ENCODE measurements around the gene USP31. TPM values are rescaled to one million over a fixed set of nuclear protein-coding genes. Genes with fewer than 3 reads are reported as not detected.

Gene USP31
- total RNA-seq, 4 donors from 2014 or later = 6.0 to 8.3 (median 7.1) TPM

DNA sequence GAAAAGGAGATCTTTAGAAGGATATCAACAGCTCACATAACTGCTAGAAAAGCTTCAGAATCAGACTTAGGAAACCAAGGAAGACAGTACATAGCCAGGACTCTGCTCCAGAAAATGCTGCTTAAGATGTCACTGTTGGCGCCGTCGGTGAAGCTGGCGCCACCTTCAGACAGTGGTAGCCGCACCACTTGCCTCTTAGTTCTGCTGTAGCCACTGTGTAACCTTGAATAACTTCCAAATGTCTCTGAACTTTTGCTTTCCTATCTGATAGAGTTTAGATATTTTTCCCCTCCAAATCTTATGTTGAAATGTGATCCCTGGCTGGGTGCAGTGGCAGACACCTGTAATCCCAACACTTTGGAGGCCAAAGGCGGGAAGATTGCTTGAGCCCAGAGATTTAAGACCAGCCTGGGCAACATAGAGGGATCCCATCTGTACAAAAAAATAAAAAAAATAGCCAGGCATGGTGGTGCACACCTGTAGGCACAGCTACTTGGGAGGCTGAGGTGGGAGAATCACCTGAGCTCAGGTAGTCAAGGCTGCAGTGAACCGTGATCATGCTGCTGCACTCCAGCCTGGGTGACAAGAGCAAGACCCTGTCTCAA, 6.3 kb upstream of the USP31 start:
- intact Hi-C loops (cut with DNase I; ENCODE audit: low total_unique reads) = no loop called here

DNA sequence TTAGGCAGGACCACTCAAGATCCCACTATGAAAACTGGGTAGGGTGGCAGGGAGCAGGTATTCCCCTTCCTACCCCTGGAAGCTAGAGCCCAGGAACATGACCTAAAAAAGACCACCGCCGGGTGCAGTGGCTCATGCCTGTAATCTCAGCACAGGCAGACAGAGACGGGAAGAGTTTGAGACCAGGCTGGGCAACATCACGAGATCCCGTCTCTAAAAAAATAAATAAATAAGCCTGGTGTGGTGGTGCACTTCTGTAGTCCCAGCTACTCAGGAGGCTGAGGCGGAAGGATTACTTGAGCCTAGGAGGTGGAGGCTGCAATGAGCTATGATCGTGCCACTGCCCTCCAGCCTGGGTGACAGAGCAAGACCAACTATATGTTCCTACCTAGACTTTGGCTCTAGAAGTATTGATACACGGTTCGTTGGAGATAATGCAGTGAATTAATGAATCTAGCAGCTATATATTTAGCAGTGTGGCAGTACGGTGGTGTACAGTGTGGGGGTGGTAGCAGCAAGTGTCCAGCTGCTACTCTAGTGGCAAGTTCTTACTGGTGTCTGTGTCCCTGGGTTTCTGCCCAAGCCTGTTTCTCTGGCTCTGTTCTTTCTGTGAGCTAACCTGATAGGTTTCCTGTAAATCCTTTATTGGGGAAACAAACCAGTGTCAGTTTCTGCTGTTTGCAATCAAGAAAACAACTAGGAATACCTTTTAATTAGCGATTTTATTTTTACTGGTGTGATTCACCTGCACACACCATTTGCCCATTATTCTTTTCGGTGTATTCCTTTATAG, 3.3 kb upstream of the USP31 start:
- Histone ChIP-seq H3K9me3 (no peaks in the 10 kb centered on the region), H3K27me3 (peaks cover 20% of the 10 kb centered on the region), H3K36me3 (no peaks in the 10 kb centered on the region), H3K4me3 (no peak overlapping the region), H3K4me1 (peaks cover 7 to 14% (median 10%) of the 10 kb centered on the region in 4 donors), H3K27ac (no peak overlapping the region)
- no peak for DNase-seq
- intact Hi-C loops (cut with DNase I; ENCODE audit: low total_unique reads) (no loop called here), in situ Hi-C loops (cut with MboI; ENCODE audit: low pct_ligation_motif_present in 1 of 4, low pct_unique_long_range_greater_than_20kb in 1 of 4, low sequenced_read_pairs in 3 of 4) (no loop called here)
- WGBS, 2 donors (ENCODE audit: low coverage in 1 of 2) = 80 to 83% methylated on average over 5 to 12 of the region's 12 CpGs
- TF ChIP-seq, protein P1, sequence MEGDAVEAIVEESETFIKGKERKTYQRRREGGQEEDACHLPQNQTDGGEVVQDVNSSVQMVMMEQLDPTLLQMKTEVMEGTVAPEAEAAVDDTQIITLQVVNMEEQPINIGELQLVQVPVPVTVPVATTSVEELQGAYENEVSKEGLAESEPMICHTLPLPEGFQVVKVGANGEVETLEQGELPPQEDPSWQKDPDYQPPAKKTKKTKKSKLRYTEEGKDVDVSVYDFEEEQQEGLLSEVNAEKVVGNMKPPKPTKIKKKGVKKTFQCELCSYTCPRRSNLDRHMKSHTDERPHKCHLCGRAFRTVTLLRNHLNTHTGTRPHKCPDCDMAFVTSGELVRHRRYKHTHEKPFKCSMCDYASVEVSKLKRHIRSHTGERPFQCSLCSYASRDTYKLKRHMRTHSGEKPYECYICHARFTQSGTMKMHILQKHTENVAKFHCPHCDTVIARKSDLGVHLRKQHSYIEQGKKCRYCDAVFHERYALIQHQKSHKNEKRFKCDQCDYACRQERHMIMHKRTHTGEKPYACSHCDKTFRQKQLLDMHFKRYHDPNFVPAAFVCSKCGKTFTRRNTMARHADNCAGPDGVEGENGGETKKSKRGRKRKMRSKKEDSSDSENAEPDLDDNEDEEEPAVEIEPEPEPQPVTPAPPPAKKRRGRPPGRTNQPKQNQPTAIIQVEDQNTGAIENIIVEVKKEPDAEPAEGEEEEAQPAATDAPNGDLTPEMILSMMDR (IDR thresholded peaks at IDR 0.05) = no peak
- TF ChIP-seq EP300 (IDR thresholded peaks at IDR 0.05; ENCODE audit: low read depth) = no peak
- TF ChIP-seq POLR2A (IDR thresholded peaks at IDR 0.05) = no peak
- TF ChIP-seq POLR2AphosphoS5 (IDR thresholded peaks at IDR 0.05) = no peak

More for the DNA sequence above, 6.3 kb upstream of the USP31 start:
- 37% methylated on average over 7 of the region's 7 CpGs; no CpG with 5 or more reads in 1 of the 2 donors for WGBS, 2 donors (ENCODE audit: low coverage in 1 of 2)
- H3K36me3 ChIP-seq = no peaks in the 10 kb centered on the region
- no peak overlapping the region for H3K4me3 ChIP-seq
- peak; percentile 13 for DNase-seq
- H3K9me3 ChIP-seq = no peaks in the 10 kb centered on the region
- in situ Hi-C loops (cut with MboI; ENCODE audit: low pct_ligation_motif_present in 1 of 4, low pct_unique_long_range_greater_than_20kb in 1 of 4, low sequenced_read_pairs in 3 of 4) = no loop called here
- no peak overlapping the region for H3K27ac ChIP-seq
- TF ChIP-seq EP300 (IDR thresholded peaks at IDR 0.05; ENCODE audit: low read depth) = no peak
- no peak for TF ChIP-seq POLR2A (IDR thresholded peaks at IDR 0.05)
- TF ChIP-seq, protein P1 (IDR thresholded peaks at IDR 0.05) = peak in 2 of 5 experiments; percentile 13
- TF ChIP-seq POLR2AphosphoS5 (IDR thresholded peaks at IDR 0.05) = no peak
- no peaks in the 10 kb centered on the region for H3K4me1 ChIP-seq
- peaks cover 20% of the 10 kb centered on the region for H3K27me3 ChIP-seq

DNA sequence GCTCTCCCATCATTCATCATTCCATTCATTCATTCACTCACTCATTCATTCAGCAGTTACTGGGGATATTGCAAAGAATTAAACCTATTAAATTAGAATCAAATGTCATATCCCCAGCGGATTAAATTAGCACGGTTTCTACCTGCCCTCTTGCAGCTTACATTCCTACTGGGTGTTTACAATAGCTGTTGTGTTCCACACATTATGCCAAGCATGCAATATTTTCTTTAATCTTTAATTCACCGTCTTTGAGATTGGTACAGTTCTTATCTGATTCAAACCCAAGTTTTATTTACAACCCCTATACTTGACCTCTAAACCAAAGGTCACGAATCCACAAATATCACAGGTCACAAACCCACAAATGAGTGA, 727 bp upstream of the USP31 start:
- no peaks in the 10 kb centered on the region for H3K9me3 ChIP-seq
- peak overlapping the region in 3 of 4 donors; percentile 35 to 90 (median 63) for H3K27ac ChIP-seq
- no peak for TF ChIP-seq POLR2AphosphoS5 (IDR thresholded peaks at IDR 0.05)
- TF ChIP-seq, protein P1 (IDR thresholded peaks at IDR 0.05) = no peak
- no peak for TF ChIP-seq EP300 (IDR thresholded peaks at IDR 0.05; ENCODE audit: low read depth)
- TF ChIP-seq POLR2A (IDR thresholded peaks at IDR 0.05) = no peak
- H3K4me3 ChIP-seq = peak overlapping the region in 3 of 4 donors; percentile 49 to 79 (median 78)
- no peak for DNase-seq
- H3K36me3 ChIP-seq = no peaks in the 10 kb centered on the region
- in situ Hi-C loops (cut with MboI; ENCODE audit: low pct_ligation_motif_present in 1 of 4, low pct_unique_long_range_greater_than_20kb in 1 of 4, low sequenced_read_pairs in 3 of 4) (no loop called here), intact Hi-C loops (cut with DNase I; ENCODE audit: low total_unique reads) (no loop called here)
- H3K4me1 ChIP-seq = peaks cover 13 to 34% (median 19%) of the 10 kb centered on the region in 4 donors
- peaks cover 13% of the 10 kb centered on the region for H3K27me3 ChIP-seq
- WGBS, 2 donors (ENCODE audit: low coverage in 1 of 2) = 37 to 41% methylated on average over 4 of the region's 4 CpGs

DNA sequence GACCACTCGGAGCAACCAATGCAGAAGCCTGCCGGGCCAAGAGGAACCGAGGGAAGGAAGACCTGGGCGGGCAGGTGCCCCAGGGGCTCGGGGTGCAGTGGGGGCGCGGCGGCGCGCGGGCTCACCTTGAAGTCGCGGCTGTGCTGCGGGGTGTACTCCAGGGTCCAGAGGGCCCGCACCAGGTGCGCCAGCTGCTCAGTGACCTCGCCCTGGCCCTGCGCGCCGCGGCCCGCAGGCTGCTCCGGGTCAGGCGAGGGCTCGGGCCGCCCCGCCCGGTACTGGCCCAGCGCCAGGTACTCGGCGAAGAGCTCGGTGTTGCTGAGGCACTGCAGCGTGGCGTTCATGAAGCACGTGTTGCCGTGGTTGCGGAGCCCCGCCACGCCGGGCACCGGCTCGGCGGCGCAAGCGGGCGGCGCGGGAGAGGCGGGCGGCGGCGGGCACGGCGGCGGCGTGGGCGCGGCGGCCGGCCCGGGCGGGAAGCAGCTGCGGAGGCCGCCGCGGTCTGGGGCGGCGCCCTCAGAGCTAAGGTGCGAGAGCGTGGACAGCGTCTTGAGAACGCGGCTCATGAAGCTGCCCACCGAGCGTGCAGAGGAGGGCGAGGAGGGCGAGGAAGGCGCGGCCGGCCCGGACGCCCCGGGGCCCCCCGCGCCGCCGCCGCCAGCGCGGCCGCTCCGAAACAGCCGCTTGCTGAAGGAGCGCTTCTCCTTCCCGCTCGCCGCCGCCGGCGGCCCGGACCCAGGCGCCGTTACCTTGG, 562 bp downstream of the USP31 start:
- in situ Hi-C loops (cut with MboI; ENCODE audit: low pct_ligation_motif_present in 1 of 4, low pct_unique_long_range_greater_than_20kb in 1 of 4, low sequenced_read_pairs in 3 of 4) = no loop called here
- TF ChIP-seq EP300 (IDR thresholded peaks at IDR 0.05; ENCODE audit: low read depth) (no peak), POLR2AphosphoS5 (IDR thresholded peaks at IDR 0.05) (peak; percentile 19 to 74 (median 50))
- Histone ChIP-seq H3K4me3 (peak overlapping the region; percentile 49 to 79 (median 72)), H3K4me1 (peaks cover 13 to 34% (median 19%) of the 10 kb centered on the region in 4 donors), H3K9me3 (no peaks in the 10 kb centered on the region), H3K27me3 (peaks cover under 1% of the 10 kb centered on the region), H3K36me3 (no peaks in the 10 kb centered on the region), H3K27ac (peak overlapping the region; percentile 79 to 92 (median 90))
- peak; percentile 83 for DNase-seq
- 1% methylated on average over 75 of the region's 103 CpGs; no CpG with 5 or more reads in 1 of the 2 donors for WGBS, 2 donors (ENCODE audit: low coverage in 1 of 2)
- intact Hi-C loops (cut with DNase I; ENCODE audit: low total_unique reads) = no loop called here
